Stomach (tissue), 4 donors: ENCODE results near the gene CARHSP1.

ENCODE experiments used
- EP300 ChIP-seq: sonication (generic); formaldehyde crosslinking; IDR thresholded peaks from one replicate; pipeline ENCODE4 v1.6.1; 2017; ENCODE audit warnings: antibody characterized with exemption
- POLR2A ChIP-seq, 4 donors: fragments of 450-650 bp; IDR thresholded peaks; one replicate each; pipeline ENCODE4 v1.6.1; 2016; ENCODE audit warnings: antibody characterized with exemption in 4 of 4, control low read depth in 2 of 4, mild to moderate bottlenecking in 1 of 4, moderate library complexity in 1 of 4
- POLR2AphosphoS5 ChIP-seq, 3 donors: sonication (generic); formaldehyde crosslinking; IDR thresholded peaks; one replicate each; pipeline ENCODE4 v1.6.1; 2016; ENCODE audit warnings: antibody characterized with exemption in 3 of 3
- TF ChIP-seq, protein P1 (sequence below), 7 experiments: fragments of 450-650 bp in 4 of 7; fragments of 200-600 bp in 3 of 7; sonication (generic) in 3 of 7; IDR thresholded peaks; one replicate each; pipeline ENCODE4 v1.5.1; 2016 to 2019; ENCODE audit warnings: antibody characterized with exemption in 7 of 7, control low read depth in 2 of 7, mild to moderate bottlenecking in 1 of 7

DNA sequence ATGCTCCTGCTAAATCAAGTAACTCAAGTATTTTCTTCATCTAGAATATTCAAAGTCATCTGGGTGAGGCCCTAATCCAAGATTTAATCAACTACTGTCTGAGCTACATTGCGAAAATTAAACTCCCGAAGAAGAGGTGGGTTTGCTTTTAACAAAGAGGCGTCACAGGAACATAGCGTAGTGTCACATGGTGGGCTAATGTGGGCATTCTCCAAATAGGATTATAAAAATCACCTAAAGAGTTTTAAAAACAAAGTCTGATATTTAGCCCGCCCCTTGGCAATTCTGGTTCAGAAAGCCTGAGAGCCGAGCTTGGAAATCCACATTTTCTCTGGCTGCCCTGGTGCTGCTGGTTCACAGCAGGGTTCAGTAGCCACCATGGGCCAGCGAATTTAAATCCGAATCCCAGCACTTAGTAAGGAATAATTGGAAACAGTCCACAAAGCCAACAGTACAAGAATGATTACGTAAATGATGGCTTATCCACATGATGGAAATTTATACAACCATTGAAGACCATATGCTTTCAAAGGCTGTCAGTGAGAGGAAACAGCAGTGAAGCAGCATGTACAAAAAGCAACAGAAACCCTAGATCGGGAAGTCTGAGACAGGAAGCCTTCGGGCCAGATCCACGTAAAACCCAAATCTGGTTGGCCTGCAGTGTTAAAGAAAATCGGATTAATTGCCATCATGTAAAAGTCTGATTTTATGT, 62.4 kb downstream of the CARHSP1 start:
- TF ChIP-seq EP300 (no peak), POLR2A (IDR thresholded peaks at IDR 0.05) (no peak), POLR2AphosphoS5 (IDR thresholded peaks at IDR 0.05) (no peak)
- TF ChIP-seq, protein P1, sequence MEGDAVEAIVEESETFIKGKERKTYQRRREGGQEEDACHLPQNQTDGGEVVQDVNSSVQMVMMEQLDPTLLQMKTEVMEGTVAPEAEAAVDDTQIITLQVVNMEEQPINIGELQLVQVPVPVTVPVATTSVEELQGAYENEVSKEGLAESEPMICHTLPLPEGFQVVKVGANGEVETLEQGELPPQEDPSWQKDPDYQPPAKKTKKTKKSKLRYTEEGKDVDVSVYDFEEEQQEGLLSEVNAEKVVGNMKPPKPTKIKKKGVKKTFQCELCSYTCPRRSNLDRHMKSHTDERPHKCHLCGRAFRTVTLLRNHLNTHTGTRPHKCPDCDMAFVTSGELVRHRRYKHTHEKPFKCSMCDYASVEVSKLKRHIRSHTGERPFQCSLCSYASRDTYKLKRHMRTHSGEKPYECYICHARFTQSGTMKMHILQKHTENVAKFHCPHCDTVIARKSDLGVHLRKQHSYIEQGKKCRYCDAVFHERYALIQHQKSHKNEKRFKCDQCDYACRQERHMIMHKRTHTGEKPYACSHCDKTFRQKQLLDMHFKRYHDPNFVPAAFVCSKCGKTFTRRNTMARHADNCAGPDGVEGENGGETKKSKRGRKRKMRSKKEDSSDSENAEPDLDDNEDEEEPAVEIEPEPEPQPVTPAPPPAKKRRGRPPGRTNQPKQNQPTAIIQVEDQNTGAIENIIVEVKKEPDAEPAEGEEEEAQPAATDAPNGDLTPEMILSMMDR (IDR thresholded peaks at IDR 0.05), result no peak
